ENCODE measurements around the gene SLC7A8.
"Not testable (repeated sequence)": the region's sequence is repeated elsewhere in the genome, so short reads cannot be mapped to it uniquely, and the experiment has no call there.

Gene SLC7A8

DNA sequence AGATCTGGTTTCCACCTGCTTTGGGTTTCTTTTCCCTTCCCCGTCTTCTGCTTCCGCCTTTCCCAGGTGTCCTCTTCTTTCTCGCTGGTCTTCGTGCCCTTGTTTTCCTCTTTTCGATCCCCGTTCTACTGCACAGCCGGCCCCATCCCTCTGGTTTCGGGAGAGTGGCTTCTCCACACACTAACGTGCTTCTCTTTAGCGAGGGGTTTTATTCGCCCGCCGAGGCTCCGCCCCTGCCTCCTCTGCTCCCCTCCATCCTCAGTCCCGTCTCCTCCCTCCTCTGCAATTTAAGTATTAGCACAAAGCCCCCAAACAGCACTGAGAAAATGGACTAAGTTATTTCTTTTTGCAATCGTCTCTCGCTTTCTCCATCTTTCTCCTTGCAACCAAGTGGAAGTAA is at the start of gene SLC7A8:
Gene SLC7A8, minus strand, starts transcription at position 182 of the 400 bp plus-strand sequence. CDS start 746 bp downstream, outside the sequence.
- no peak for DNase-seq (ENCODE audit: low read depth)

DNA sequence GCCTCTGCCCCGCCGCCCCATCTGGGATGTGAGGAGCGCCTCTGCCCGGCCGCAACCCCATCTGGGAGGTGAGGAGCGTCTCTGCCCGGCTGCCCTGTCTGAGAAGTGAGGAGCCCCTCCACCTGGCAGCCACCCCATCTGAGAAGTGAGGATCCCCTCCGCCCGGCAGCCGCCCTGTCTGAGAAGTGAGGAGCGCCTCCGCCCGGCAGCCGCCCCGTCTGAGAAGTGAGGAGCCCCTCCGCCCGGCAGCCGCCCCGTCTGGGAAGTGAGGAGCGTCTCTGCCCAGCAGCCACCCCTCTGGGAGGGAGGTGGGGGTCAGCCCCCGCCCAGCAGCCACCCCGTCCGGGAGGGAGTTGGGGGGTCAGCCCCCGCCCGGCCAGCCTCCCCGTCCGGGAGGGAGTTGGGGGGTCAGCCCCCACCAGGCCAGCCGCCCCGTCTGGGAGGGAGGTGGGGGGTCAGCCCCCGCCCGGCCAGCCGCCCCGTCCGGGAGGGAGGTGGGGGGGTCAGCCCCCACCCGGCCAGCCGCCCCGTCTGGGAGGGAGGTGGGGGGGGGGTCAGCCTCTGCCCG is 48.9 kb upstream of the SLC7A8 start:
- not testable (repeated sequence) for DNase-seq (ENCODE audit: low read depth)

DNA sequence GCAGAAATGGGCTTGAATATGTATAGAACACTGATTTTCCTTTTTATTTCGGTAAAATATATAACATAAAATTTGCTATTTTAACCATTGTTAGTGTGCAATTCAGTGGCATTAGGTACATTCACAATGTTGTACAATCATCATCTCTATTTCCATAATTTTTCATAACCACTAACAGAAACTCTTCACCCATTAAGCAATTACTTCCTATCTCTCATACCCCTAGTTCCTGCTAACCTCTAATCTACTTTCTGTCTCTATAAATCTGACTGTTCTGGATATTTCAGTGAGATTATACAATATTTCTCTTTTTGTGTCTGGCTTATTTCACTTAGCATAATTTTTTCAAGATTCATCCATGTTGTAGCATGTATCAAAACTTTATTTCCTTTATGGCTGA is 45.4 kb upstream of the SLC7A8 start:
- no peak for DNase-seq (ENCODE audit: low read depth)

DNA sequence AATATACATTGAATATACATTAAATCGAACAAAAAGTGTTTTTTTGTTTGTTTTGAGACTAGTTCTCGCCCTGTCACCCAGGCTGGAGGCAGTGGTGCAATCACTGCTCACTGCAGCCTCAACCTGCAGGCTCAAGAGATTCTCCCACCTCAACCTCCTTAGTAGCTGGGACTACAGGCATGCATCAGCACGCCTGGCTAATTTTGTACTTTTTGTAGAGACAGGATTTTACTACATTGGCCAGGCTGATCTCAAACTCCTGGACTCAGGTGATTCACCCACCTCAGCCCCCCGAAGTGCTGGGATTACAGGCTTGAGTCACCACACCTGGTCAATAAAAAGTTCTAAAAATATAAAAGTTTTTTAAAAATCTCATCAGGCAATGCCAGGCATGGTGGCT is 44.1 kb upstream of the SLC7A8 start:
- no peak for DNase-seq (ENCODE audit: low read depth)

DNA sequence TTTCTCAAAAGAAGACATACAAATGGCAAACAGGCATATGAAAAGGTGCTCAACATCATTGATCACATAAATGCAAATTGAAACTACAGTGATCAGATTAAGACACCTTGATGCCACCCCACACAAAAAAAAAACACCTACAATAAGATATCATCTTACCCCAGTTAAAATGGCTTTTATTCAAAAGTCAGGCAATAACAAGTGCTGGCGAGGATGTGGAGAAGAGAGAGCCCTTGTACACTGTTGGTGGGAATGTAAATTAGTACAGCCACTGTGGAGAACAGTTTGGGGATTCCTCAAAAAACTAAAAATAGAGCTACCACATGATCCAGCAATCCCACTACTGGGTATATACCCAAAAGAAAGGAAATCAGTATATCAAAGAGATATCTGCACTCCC is 41.5 kb upstream of the SLC7A8 start:
- not testable (repeated sequence) for DNase-seq (ENCODE audit: low read depth)

DNA sequence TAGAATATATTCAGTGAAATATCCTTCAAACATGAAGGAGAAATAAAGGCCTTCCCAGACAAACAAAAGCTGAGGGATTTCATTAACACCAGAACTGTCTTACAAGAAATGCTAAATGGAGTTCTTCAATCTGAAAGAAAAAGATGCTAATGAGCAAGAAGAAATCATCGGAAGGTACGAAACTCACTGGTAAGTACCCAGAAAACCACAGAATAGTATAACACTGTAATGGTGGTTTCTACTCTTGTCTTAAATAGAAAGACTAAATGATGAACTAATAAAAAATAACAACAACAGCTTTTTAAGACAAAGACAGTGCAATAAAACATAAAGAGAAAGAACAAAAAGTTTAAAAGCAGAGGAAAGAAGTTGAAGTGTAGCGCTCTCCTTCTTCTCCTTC is 35.6 kb upstream of the SLC7A8 start:
- no peak for DNase-seq (ENCODE audit: low read depth)

DNA sequence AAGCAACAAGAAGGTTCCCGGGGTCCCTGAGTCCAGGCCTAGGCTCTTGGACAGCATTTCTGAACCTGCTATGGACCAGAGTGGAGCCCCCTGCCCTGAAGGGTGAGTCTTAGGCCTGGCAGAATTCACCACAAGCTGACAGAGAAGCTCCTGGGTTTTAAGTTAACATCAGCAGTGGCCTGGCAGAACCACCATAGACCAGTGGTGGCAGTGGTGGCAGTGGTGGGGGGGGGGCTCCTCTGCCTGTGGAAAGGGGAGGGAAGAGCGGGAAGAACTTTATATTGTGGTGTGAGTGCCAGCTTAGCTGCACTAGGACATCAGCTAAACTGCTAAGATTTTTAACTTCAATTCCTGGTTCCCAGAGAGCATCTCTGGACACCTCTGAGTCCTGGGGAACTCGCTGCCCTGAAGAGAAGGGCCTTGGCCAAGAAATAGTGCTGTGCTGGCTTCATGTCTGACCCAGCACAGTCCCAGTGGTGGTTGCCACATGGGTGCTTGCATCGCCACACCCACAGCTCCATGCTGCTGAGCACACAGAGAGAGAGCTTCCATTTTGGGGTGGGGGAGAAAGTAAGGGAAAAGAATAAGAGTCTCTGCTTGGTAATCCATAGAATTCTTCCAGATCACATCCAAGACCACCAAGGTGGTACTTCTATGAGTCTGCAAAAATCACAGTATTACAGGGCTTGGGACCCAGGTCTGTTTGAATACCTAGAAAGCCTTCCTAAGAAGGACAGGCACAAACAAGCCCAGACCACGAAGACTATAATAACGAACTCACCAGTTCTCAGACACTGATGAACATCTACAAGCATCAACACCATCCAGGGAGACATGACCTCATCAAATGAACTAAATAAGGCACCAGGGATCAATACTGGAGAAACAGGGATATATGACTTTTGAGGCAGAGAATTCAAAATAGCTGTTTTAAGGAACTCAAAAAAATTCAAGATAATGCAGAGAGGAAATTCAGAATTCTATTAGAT is 33.9 kb upstream of the SLC7A8 start:
- no peak for DNase-seq (ENCODE audit: low read depth)

DNA sequence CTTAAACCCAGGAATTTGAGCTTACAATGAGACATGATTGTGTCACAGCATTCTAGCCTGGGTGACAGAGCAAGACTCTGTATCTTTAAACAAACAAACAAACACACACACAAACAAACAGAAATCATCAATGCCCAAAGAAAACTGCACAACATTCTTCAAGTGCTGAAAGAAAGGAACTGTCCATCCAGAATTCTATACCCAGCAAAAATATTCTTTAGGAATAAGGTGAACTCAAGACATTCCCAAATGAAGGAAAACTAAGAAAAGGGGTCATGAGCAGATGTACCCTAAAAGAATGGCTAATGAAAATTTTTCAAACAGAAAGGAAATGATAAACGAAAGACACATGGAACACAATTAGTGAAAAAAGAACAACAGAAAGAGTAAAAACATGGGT is 32.0 kb upstream of the SLC7A8 start:
- DNase-seq (ENCODE audit: low read depth), result no peak

DNA sequence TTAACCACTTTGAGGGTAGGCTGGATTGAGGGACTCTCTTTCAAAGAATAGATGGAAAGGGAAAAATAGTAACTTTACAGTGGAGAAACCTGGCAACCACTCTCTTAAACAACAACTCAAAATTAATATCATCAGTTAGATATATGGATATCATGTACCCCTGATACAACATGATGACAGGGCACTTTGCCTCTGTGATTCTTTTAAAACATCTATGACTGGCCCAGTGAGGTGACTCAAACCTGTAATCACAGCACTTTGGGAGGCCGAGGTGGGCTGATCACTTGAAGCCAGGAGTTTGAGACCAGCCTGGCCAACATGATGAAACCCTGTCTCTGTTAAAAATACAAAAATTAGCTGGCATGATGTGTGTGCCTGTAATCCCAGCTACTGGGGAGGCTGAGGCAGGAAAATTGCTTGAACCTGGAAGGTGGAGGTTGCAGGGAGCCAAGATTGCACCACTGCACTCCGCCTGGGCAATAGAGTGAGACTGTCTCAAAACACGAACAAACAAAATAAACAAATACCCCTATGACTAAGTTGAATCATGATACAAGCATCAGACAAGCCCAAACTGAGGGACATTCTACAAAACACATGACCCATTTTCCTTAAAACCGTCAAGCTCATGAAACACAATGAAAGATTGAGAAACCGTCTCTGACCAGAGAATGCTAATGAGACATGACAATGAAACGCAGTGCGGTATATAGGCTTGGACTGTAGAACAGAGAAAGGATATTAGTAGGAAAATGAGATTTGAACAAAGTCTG is 26.4 kb upstream of the SLC7A8 start:
- no peak for DNase-seq (ENCODE audit: low read depth)

DNA sequence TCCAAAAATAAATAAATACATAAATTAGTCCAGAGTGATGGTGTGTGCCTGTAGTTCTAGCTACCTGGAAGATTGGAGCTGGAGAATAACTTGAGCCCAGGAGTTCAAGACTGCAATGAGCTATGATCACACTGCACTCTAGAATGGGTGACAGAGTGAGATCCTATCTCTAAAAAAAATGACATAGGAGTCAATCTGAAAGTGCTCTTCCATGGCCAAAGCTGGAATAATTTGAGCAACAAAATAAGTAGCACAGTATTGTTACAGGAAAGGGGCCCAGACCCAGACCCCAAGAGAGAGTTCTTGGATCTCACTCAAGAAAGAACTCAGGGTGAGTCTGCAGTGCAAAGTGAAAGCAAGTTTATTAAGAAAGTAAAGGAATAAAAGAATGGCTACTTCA is 24.9 kb upstream of the SLC7A8 start:
- DNase-seq (ENCODE audit: low read depth), result no peak

DNA sequence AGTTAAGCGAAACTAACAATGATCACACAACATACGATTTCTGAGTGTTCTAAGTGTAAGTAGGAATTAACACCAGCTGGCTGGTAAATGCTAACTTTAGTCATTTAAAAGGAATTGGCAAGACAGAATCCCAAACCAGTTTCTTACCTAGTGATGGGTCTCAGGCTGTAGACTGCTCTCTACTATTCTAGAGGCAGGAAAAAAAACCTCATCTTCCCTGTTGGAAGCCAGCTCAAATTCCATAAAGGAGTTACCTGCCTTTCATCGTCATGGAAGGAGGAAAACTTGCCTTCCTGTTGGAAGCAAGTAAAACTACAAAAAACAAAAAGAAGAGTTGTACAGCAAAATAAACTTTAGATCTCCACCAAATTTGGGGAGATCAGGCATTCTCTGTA is 23.7 kb upstream of the SLC7A8 start:
- DNase-seq (ENCODE audit: low read depth), result no peak

DNA sequence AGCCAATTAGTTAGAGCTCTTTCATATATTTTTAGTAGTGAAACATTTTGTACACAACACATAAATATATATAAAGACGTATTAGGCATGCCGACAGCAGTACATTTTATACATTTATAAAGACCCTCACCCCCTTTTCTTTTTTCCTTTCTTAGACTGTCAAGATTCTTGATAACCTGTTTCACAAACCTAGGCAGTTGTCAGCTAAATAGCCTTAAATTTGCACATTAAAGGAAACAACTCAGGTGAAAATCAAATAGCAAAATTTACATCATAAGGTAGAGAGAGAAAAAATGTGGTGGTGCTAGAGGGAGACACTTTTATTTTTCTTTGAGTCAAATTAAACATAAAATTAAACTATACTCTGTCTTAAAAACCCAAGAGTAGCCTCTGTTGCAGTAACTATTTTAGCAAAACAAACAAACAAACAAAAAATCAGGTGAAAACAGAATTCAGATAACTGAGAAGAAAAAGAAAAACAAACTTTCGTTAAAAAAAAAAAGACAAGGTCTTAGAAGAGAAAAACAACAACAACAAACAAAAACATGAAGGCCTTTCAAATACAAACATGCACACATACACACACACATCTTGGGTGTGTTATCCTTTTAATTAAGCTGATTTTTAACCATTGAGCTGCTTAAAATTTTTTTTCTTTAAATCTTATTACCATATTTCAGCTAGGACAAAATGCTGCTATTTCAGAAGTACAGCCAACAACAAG is 23.1 kb upstream of the SLC7A8 start:
- no peak for DNase-seq (ENCODE audit: low read depth)

DNA sequence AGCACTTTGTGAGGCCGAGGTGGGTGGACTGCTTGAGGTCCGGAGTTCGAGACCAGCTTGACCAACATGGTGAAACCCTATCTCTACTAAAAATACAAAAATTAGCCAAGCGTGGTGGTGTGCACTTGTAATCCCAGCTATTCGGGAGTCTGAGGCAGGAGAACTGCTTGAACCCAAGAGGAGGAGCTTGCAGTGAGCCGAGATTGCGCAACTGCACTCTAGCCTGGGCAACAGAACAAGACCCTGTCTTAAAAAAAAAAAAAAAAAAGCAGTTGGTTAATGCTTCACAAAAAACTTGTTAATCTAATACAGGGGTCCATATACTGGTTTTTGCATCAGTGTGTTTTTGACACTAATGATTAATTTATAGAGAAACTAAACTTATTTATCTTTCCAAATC is 18.5 kb upstream of the SLC7A8 start:
- DNase-seq (ENCODE audit: low read depth), result no peak

DNA sequence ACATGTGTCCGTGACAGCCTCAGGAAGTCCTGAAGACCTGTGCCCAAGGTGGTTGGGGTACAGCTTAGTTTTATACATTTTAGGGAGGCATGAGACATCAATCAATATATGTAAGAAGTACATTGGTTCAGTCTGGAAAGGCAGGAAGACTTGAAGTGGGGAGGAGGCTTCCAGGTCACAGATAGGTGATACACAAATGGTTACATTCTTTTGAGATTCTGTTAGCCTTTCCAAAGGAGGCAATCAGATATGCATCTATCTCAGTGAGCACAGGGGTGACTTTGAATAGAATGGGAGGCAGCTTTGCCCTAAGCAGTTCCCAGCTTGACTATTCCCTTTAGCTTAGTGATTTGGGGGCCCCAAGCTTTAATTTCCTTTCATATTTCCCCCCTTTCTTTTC is 15.7 kb upstream of the SLC7A8 start:
- DNase-seq (ENCODE audit: low read depth), result not testable (repeated sequence)

DNA sequence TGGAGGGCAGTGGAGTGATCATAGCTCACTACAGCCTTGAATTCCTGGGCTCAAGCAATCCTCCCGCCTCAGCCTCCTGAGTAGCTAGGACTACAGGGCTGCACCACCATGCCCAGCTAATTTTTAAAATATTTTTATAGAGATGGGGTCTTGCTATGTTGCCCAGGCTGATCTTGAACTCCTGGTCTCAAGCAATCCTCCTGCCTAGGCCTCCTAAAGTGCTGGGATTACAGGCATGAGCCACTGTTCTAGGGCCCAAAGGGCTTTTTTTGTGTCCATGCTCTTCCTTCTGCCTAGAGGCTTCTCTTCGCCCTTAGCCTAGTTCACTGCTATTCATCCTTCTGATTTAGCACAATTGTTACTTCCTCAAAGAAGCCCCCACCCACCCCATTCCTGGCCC is 13.0 kb upstream of the SLC7A8 start:
- not testable (repeated sequence) for DNase-seq (ENCODE audit: low read depth)

DNA sequence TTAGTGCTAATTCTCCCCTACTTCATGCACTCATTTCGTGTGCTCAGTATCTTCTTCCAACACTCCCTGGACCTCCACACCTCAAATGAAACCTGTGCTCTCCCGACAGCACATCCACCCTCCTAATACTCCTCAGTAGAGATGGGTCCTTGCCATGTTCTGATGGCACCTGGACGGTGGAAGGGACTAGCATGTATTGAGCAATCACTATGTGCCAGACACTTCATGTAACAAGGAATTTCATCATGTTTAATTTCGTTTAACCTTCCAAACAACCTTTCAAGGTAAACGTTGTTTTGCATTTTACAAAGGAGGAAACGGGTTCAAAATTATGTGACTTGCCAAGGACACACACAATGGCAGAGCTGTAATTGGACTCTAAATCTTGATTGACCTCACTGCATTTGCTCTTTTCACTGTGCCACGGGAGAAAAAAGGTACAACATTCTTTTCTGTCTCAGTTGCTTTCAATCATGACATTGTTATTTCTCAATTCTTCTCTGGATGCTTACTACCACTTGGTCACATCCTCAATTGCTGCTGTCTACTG is 12.2 kb upstream of the SLC7A8 start:
- no peak for DNase-seq (ENCODE audit: low read depth)

DNA sequence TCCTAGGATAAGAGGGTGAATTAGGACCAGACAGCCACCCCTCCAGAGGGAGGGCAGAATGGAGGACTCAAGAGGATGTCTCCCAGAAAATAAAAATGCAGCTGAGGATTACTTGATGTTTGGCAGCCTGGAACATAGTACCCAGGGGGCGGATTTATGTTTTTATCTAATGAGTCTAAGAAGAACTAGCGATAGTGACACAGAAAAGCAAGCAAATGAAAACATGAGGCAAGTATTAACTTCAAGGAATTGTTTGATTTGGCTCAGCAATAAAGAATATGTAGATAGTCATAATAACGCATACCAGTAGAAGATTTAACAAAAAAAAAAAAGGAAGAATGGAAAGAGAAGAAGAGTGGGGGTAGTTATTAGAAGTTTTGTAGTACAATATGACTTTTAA is 10.0 kb upstream of the SLC7A8 start:
- no peak for DNase-seq (ENCODE audit: low read depth)

DNA sequence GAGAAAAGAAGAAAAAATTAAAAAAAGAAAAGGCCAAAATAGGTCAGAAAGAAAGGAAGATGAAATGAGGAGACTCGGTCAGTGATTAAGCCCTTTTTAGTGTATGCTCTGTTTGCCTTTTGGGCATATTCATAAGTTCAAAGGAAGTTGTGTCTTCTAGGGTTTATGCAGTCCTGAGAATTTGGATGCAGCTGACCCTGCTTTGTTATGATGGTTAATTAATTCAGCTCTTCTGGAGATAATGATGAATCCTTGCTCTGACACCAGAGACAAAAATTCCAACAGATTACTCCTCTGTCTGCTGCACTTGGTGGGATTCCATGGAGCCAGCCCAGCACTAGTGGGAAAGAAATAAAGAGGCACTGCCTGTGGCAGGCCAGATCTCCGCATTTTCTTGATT is 4.5 kb upstream of the SLC7A8 start:
- DNase-seq (ENCODE audit: low read depth), result no peak

DNA sequence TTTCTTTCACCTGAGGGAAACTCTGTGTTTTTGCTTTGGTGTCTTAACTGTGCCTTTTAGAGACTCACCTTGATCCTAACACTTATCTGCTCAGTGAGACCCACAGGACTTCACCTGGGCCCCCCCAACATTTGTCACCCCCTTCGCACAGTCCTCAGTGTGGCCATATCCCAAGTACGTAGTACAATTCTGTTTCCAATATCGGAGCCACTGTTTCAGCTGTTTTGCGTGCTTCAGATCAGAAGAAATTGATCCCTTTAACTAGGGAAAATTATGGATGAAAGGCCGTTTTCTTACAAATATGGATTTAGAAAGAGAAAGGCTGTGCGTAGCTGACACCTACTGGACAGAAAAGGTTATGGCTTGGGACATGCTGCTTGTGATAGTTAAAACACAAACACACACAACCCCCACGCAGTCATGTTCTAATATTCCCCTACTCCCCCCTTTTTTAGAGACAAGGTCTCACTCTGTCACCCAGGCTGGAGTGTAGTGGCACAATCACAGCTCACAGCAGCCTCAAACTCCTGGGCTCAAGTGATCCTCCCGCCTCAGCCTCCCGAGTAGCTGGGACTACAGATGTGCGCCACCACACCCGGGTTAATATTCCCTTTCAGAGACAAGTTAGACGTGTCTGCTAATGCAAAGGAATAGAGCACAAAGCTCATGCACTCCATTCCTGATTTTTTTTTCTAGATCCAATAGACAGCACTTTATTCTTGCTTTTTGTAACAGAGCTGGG is 3.6 kb upstream of the SLC7A8 start:
- no peak for DNase-seq (ENCODE audit: low read depth)

DNA sequence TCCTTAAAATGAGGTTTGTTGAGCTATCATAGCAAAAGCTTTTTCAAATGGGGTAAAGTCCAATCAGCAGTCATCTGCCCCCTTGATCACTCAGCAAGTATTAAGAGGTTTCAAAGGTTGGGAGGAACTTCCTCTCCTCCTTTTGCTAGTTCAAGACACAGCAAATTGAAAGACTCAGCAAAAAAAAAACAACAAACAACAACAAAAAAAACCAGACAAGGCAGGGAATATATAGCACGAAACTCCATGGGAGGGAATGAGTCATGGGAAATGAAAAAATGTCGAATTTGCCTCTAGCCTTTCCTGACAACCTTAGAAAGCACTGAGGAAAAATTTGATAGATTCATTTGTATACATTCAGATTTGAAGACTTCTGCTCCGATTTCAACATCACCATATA is 1.6 kb upstream of the SLC7A8 start:
- DNase-seq (ENCODE audit: low read depth), result no peak

DNA sequence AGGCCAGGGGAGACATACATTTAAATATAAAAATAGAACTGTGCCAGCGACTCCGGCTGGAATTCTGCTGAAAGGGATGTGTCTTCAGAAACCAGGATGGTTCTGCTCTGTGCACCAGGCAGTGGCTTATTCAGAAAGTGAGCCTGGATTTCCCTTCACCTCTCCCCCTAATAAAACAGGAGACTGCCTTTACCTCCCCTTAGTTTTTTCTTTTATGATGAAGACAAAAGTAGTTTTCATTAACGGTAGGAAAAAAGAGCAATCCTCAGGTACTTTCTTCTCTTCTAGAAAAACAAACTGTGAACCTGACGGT is 346 bp downstream of the SLC7A8 start:
- DNase-seq (ENCODE audit: low read depth), result no peak
